ENCODE measurements around the gene TMEM51.

TMEM51 gene

GRCh38 chr1:15177710-15178166 is 24.2 kb downstream of the TMEM51 start:
- DNase-seq (ENCODE audit: low spot score): no peak

- DNase-seq (ENCODE audit: low spot score): no peak
Observed at GRCh38 chr1:15178571-15179484, 25.3 kb downstream of the TMEM51 start.

GRCh38 chr1:15179485-15179883 is 25.9 kb downstream of the TMEM51 start:
- DNase-seq (ENCODE audit: low spot score): no peak

GRCh38 chr1:15180189-15180588 is 26.6 kb downstream of the TMEM51 start:
- DNase-seq (ENCODE audit: low spot score): no peak

GRCh38 chr1:15180945-15181523 is 27.5 kb downstream of the TMEM51 start:
- DNase-seq (ENCODE audit: low spot score): no peak

GRCh38 chr1:15181564-15181963 is 28.0 kb downstream of the TMEM51 start:
- no peak for DNase-seq (ENCODE audit: low spot score)

GRCh38 chr1:15184436-15185241 is 31.1 kb downstream of the TMEM51 start:
- no peak for DNase-seq (ENCODE audit: low spot score)

- no peak for DNase-seq (ENCODE audit: low spot score)
Observed at GRCh38 chr1:15185617-15186016, 32.1 kb downstream of the TMEM51 start.

GRCh38 chr1:15186073-15186845 is 32.7 kb downstream of the TMEM51 start:
- no peak for DNase-seq (ENCODE audit: low spot score)

GRCh38 chr1:15186846-15187151 is 33.3 kb downstream of the TMEM51 start:
- DNase-seq (ENCODE audit: low spot score): no peak

- no peak for DNase-seq (ENCODE audit: low spot score)
Observed at GRCh38 chr1:15187175-15188129, 33.9 kb downstream of the TMEM51 start.

GRCh38 chr1:15188130-15188524 is 34.6 kb downstream of the TMEM51 start:
- no peak for DNase-seq (ENCODE audit: low spot score)

GRCh38 chr1:15188678-15189077 is 35.1 kb downstream of the TMEM51 start:
- DNase-seq (ENCODE audit: low spot score): no peak

- no peak for DNase-seq (ENCODE audit: low spot score)
Observed at GRCh38 chr1:15189692-15190370, 36.3 kb downstream of the TMEM51 start.

- DNase-seq (ENCODE audit: low spot score): no peak
Observed at GRCh38 chr1:15191267-15191666, 37.7 kb downstream of the TMEM51 start.

GRCh38 chr1:15191770-15192169 is 38.2 kb downstream of the TMEM51 start:
- DNase-seq (ENCODE audit: low spot score): no peak

GRCh38 chr1:15192916-15193550 is 39.5 kb downstream of the TMEM51 start:
- DNase-seq (ENCODE audit: low spot score): no peak

- no peak for DNase-seq (ENCODE audit: low spot score)
Observed at GRCh38 chr1:15195420-15196052, 42.0 kb downstream of the TMEM51 start.

- DNase-seq (ENCODE audit: low spot score): no peak
Observed at GRCh38 chr1:15196069-15196468, 42.5 kb downstream of the TMEM51 start.
